ENCODE measurements around the gene SUFU. TPM values are rescaled to one million over a fixed set of nuclear protein-coding genes. Genes with fewer than 3 reads are reported as not detected.

Gene SUFU
- polyA plus RNA-seq, 1 experiment = 8.5 TPM

GRCh38 chr10:102473445-102474331, 30.1 kb upstream of the SUFU start:
- DNase-seq (ENCODE audit: low read depth) = no peak
- H3K27me3 ChIP-seq (ENCODE audit: control insufficient read depth, insufficient read depth, low read length) = no peaks in the 10 kb centered on the region
- CTCF ChIA-PET = interaction anchor here (0.8 to 1.8 kb wide), 5 partner anchors 12 to 304 kb away, joined by 3 to 5 read pairs (median 4); no protein-coding TSS in a partner anchor
- H3K36me3 ChIP-seq (ENCODE audit: control insufficient read depth, insufficient read depth, low read length) = no peaks in the 10 kb centered on the region; the same call in 1 of the 2 replicates
- TF ChIP-seq, protein P1, sequence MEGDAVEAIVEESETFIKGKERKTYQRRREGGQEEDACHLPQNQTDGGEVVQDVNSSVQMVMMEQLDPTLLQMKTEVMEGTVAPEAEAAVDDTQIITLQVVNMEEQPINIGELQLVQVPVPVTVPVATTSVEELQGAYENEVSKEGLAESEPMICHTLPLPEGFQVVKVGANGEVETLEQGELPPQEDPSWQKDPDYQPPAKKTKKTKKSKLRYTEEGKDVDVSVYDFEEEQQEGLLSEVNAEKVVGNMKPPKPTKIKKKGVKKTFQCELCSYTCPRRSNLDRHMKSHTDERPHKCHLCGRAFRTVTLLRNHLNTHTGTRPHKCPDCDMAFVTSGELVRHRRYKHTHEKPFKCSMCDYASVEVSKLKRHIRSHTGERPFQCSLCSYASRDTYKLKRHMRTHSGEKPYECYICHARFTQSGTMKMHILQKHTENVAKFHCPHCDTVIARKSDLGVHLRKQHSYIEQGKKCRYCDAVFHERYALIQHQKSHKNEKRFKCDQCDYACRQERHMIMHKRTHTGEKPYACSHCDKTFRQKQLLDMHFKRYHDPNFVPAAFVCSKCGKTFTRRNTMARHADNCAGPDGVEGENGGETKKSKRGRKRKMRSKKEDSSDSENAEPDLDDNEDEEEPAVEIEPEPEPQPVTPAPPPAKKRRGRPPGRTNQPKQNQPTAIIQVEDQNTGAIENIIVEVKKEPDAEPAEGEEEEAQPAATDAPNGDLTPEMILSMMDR (IDR thresholded peaks at IDR 0.05; ENCODE audit: insufficient read depth, low read depth, low read length) = no peak
- H3K4me3 ChIP-seq (ENCODE audit: low read depth, low read length) = no peak overlapping the region
- POLR2A ChIA-PET = no interaction called here

- ChIA-PET POLR2A (no interaction called here), CTCF (interaction anchor here (0.8 to 2.1 kb wide), 2 partner anchors 73 to 108 kb away, joined by 3 to 4 read pairs; no protein-coding TSS in a partner anchor)
- Histone ChIP-seq H3K4me3 (ENCODE audit: low read depth, low read length) (no peak overlapping the region), H3K27me3 (ENCODE audit: control insufficient read depth, insufficient read depth, low read length) (no peaks in the 10 kb centered on the region), H3K36me3 (ENCODE audit: control insufficient read depth, insufficient read depth, low read length) (peaks cover 10% of the 10 kb centered on the region)
- DNase-seq (ENCODE audit: low read depth) = no peak
- TF ChIP-seq, protein P1 (IDR thresholded peaks at IDR 0.05; ENCODE audit: insufficient read depth, low read depth, low read length) = no peak
These were observed 28.2 kb upstream of the SUFU start for GRCh38 chr10:102475451-102476040.

DNA sequence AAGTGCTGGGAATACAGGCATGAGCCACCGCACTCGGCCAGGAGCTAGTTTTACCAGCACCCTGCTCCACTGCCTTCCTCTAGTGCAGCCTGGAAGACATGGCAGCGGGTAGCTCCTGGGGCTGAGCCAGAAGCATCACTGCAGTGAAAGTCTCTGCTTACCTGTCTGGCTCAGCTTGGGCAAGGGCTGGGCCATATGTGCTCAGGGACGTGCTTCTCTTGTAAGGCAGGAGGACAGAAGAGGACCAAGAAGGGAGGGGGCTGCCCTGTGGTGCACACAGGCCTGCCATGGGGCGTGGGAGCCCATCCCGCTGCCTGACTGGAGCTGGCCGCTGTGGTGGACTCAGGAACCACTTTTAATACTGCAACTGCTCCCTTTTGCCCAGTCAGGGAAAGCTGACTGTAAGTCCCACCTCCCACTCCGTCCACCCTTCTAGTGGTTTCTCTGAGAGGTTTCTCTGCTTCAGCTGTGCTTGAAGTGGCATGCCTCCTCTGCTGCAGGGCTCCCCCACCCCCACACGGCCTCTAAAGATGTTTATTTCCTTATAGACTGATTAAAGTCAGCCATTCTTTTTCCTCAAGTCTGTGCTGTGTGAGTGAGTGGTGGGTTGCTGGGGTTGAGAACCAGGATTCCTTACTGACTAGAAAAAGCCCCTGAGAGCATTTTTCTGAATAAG, 27.2 kb upstream of the SUFU start:
- Histone ChIP-seq H3K36me3 (ENCODE audit: control insufficient read depth, insufficient read depth, low read length) (peaks cover 15% of the 10 kb centered on the region), H3K4me3 (ENCODE audit: low read depth, low read length) (no peak overlapping the region), H3K27me3 (ENCODE audit: control insufficient read depth, insufficient read depth, low read length) (no peaks in the 10 kb centered on the region)
- ChIA-PET CTCF (interaction anchor here (2.1 to 3.6 kb wide), 2 partner anchors 15 to 107 kb away, joined by 4 to 33 read pairs; no protein-coding TSS in a partner anchor), POLR2A (no interaction called here)
- TF ChIP-seq, protein P1 (IDR thresholded peaks at IDR 0.05; ENCODE audit: insufficient read depth, low read depth, low read length) = no peak
- no peak for DNase-seq (ENCODE audit: low read depth)

GRCh38 chr10:102479651-102480050, 24.1 kb upstream of the SUFU start:
- ChIA-PET CTCF (interaction anchor here (0.6 to 3.6 kb wide), 30 partner anchors 8 to 328 kb away, joined by 3 to 37 read pairs (median 6); partner anchors contain the start of genes CUEDC2, ELOVL3 and FBXL15), POLR2A (no interaction called here)
- TF ChIP-seq, protein P1 (IDR thresholded peaks at IDR 0.05; ENCODE audit: insufficient read depth, low read depth, low read length) = no peak
- Histone ChIP-seq H3K27me3 (ENCODE audit: control insufficient read depth, insufficient read depth, low read length) (no peaks in the 10 kb centered on the region), H3K4me3 (ENCODE audit: low read depth, low read length) (no peak overlapping the region), H3K36me3 (ENCODE audit: control insufficient read depth, insufficient read depth, low read length) (peaks cover 32% of the 10 kb centered on the region)
- no peak for DNase-seq (ENCODE audit: low read depth)

All from BJ (cell line).